Activated T-cell treated with anti-CD3 and anti-CD28 coated beads for 48 hours (primary cell): ENCODE data around the gene SSU72.
A peak's percentile ranks its signal among the peaks of the same experiment; 100 is the strongest.
"Not testable (repeated sequence)": the region's sequence is repeated elsewhere in the genome, so short reads cannot be mapped to it uniquely, and the experiment has no call there.

Experiments
- DNase-seq: peaks from one replicate; pipeline ENCODE4 v3.0.0-alpha.2; 2020; ENCODE audit warnings: low read depth

The SSU72 gene

GRCh38 chr1:1527092-1527816 lies 47.4 kb downstream of the SSU72 start:
- DNase-seq, result no peak

- DNase-seq, result not testable (repeated sequence)
These were observed 48.2 kb downstream of the SSU72 start for GRCh38 chr1:1526476-1526875.

- DNase-seq, result not testable (repeated sequence)
These were observed 49.8 kb downstream of the SSU72 start for GRCh38 chr1:1524750-1525383.

- DNase-seq, result not testable (repeated sequence)
These were observed 51.0 kb downstream of the SSU72 start for GRCh38 chr1:1523651-1524050.

GRCh38 chr1:1523226-1523625 lies 51.4 kb downstream of the SSU72 start:
- DNase-seq, result not testable (repeated sequence)

- DNase-seq, result not testable (repeated sequence)
These were observed 52.1 kb downstream of the SSU72 start for GRCh38 chr1:1522536-1522935.

- no peak for DNase-seq
These were observed 53.3 kb downstream of the SSU72 start for GRCh38 chr1:1521331-1521730.

GRCh38 chr1:1519805-1520505 lies 54.7 kb downstream of the SSU72 start:
- not testable (repeated sequence) for DNase-seq

- not testable (repeated sequence) for DNase-seq
These were observed 56.0 kb downstream of the SSU72 start for GRCh38 chr1:1518621-1519007.

- no peak for DNase-seq
These were observed 56.6 kb downstream of the SSU72 start for GRCh38 chr1:1517973-1518620.

- DNase-seq, result not testable (repeated sequence)
These were observed 57.7 kb downstream of the SSU72 start for GRCh38 chr1:1516923-1517322.

GRCh38 chr1:1514376-1514775 lies 60.3 kb downstream of the SSU72 start:
- DNase-seq, result not testable (repeated sequence)

GRCh38 chr1:1513675-1514074 lies 61.0 kb downstream of the SSU72 start:
- DNase-seq, result not testable (repeated sequence)

- DNase-seq, result peak; percentile 13
These were observed 62.2 kb downstream of the SSU72 start for GRCh38 chr1:1512425-1512824.

GRCh38 chr1:1511533-1512285 lies 63.0 kb downstream of the SSU72 start, which contains the start of gene ATAD3A:
ATAD3A (plus strand) TSS chr1:1512162; CDS start chr1:1512269, 107 bp downstream.
- DNase-seq, result peak; percentile 96

GRCh38 chr1:1510912-1511532 lies 63.6 kb downstream of the SSU72 start:
- DNase-seq, result no peak

- DNase-seq, result not testable (repeated sequence)
These were observed 65.2 kb downstream of the SSU72 start for GRCh38 chr1:1509465-1509850.

- DNase-seq, result not testable (repeated sequence)
These were observed 65.7 kb downstream of the SSU72 start for GRCh38 chr1:1508775-1509464.

- no peak for DNase-seq
These were observed 67.4 kb downstream of the SSU72 start for GRCh38 chr1:1507305-1507704.

GRCh38 chr1:1505801-1506200 lies 68.9 kb downstream of the SSU72 start:
- DNase-seq, result not testable (repeated sequence)
